ENCODE data around the gene RALA. TPM values are rescaled to one million over a fixed set of nuclear protein-coding genes. Genes with fewer than 3 reads are reported as not detected.

RALA gene
- total and polyA plus RNA-seq, 10 of the 15 experiments (the other 5 are each of a cell fraction or from before 2014, with no cell fraction given), result 7.5 to 53.3 (median 23.1) TPM

- TF ChIP-seq ZNF687 (IDR thresholded peaks at IDR 0.05) (no peak), ASH2L (IDR thresholded peaks at IDR 0.05; ENCODE audit: borderline replicate concordance, low read depth) (no peak), HDAC6 (IDR thresholded peaks at IDR 0.05; ENCODE audit: unreplicated experiment) (no peak), RFX5 (IDR thresholded peaks at IDR 0.05; ENCODE audit: low read depth, low read length) (no peak), TBL1XR1 (IDR thresholded peaks at IDR 0.05; ENCODE audit: low read depth, low read length) (no peak), SIN3A (IDR thresholded peaks at IDR 0.05; ENCODE audit: low read depth, low read length) (no peak), ZNF217 (IDR thresholded peaks at IDR 0.05) (no peak), SMAD5 (IDR thresholded peaks at IDR 0.05; ENCODE audit: low read depth) (no peak), RAD51 (IDR thresholded peaks at IDR 0.05) (no peak), STAT3 (IDR thresholded peaks at IDR 0.05; ENCODE audit: low read depth, low read length) (no peak), SUPT20H (IDR thresholded peaks at IDR 0.05; ENCODE audit: borderline replicate concordance, control insufficient read depth, low read depth, low read length) (no peak), IKZF2 (IDR thresholded peaks at IDR 0.05) (no peak)
These were observed 60.0 kb downstream of the RALA start (continued) for GRCh38 chr7:39683216-39683845.
